ENCODE results near the gene SPACA5. TPM values are rescaled to one million over a fixed set of nuclear protein-coding genes. Genes with fewer than 3 reads are reported as not detected.

SPACA5 gene
- total and polyA plus RNA-seq, 2 donors (not counting 3 experiments of a cell fraction or from before 2014, with no cell fraction given), result not detected

DNA sequence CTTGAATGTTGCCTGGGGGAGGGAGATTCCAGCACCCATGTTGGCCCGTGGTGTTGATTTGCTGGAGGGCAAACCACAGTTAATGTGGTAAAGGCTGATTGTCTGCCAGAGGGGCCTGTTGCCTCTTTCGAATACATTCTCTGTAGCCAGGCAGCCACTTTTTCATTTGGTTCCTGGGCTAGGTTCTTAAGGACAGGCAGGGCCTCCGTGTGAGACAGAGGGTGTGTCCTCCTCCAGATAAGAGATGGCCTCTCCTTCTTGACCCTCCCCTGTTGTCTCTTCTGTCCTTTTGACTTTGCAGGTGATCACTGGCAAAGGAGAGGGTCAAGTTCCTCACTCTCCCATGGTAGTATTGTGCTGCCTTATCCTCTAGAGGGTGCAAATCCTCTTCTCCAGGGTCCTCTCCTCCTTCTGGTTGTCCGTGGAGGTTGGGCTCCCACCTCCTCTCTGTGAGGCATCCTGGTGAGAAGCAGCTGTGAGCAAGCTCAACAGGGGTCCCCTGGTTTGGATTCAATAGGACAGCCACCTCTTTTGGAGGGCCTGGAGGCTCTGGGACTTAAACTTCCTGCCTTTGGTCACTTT is 47.9 kb upstream of the SPACA5 start:
- no TSS peak for BruUV-seq (replicated peaks)
- Histone ChIP-seq H3K27me3 (ENCODE audit: control insufficient read depth in 2 of 2, insufficient read depth in 2 of 2, low read length in 2 of 2) (no peaks in the 10 kb centered on the region), H3K4me3 (replicated peaks in 1 of 3; ENCODE audit: insufficient read depth in 1 of 3, low read depth in 1 of 3, low read length in 3 of 3) (no peak overlapping the region), H3K9me3 (replicated peaks; ENCODE audit: control insufficient read depth, insufficient read depth, low read length) (no peaks in the 10 kb centered on the region), H3K9me1 (replicated peaks; ENCODE audit: control insufficient read depth, extremely low read depth, insufficient read depth, low read length) (no peaks in the 10 kb centered on the region), H4K20me1 (replicated peaks; ENCODE audit: control insufficient read depth, extremely low read depth, insufficient read depth, low read length) (no peaks in the 10 kb centered on the region), H2AFZ (ENCODE audit: low read depth, low read length) (no peak overlapping the region), H3K9ac (replicated peaks; ENCODE audit: extremely low read depth, insufficient read depth, low read length) (no peak overlapping the region), H3K79me2 (ENCODE audit: control insufficient read depth, insufficient read depth, low read length) (no peaks in the 10 kb centered on the region), H3K4me2 (ENCODE audit: insufficient read depth, low read length) (no peak overlapping the region), H3K36me3 (ENCODE audit: control insufficient read depth in 2 of 2, extremely low read depth in 1 of 2, insufficient read depth in 2 of 2, low read length in 2 of 2) (no peaks in the 10 kb centered on the region), H3K27ac (ENCODE audit: insufficient read depth, low read depth, low read length) (no peak overlapping the region), H3K4me1 (ENCODE audit: control insufficient read depth, extremely low read depth, insufficient read depth, low read length) (no peaks in the 10 kb centered on the region)
- TF ChIP-seq POLR2AphosphoS5 (IDR thresholded peaks at IDR 0.05; ENCODE audit: insufficient read depth, low read depth, low read length) (no peak), MAX (IDR thresholded peaks at IDR 0.05; ENCODE audit: insufficient read depth, insufficient read length) (no peak), MYC (IDR thresholded peaks at IDR 0.05; ENCODE audit: low read depth, low read length) (no peak), EZH2 (IDR thresholded peaks at IDR 0.05; ENCODE audit: borderline replicate concordance, low read depth, low read length, severe bottlenecking) (no peak), POLR2A (IDR thresholded peaks at IDR 0.05; ENCODE audit: low read depth, low read length) (no peak)
- TF ChIP-seq, protein P1, sequence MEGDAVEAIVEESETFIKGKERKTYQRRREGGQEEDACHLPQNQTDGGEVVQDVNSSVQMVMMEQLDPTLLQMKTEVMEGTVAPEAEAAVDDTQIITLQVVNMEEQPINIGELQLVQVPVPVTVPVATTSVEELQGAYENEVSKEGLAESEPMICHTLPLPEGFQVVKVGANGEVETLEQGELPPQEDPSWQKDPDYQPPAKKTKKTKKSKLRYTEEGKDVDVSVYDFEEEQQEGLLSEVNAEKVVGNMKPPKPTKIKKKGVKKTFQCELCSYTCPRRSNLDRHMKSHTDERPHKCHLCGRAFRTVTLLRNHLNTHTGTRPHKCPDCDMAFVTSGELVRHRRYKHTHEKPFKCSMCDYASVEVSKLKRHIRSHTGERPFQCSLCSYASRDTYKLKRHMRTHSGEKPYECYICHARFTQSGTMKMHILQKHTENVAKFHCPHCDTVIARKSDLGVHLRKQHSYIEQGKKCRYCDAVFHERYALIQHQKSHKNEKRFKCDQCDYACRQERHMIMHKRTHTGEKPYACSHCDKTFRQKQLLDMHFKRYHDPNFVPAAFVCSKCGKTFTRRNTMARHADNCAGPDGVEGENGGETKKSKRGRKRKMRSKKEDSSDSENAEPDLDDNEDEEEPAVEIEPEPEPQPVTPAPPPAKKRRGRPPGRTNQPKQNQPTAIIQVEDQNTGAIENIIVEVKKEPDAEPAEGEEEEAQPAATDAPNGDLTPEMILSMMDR (IDR thresholded peaks at IDR 0.05; ENCODE audit: extremely low read depth in 1 of 2, insufficient read depth in 1 of 2, low read depth in 1 of 2, low read length in 2 of 2), result peak in 1 of 2 donors; percentile 32
- peak; percentile 44 for FAIRE-seq
- dilution Hi-C loops (cut with MboI; ENCODE audit: extremely low pct_ligation_motif_present, low sequenced_read_pairs) (no loop called here), intact Hi-C loops (cut with micrococcal nuclease) (loop anchor here (1.0 kb wide), 1 partner anchor 67 kb away; no protein-coding TSS in a partner anchor)
- DNase-seq (ENCODE audit: low read depth, low spot score), result peak; percentile 5
- ChIA-PET POLR2A (no interaction called here), CTCF (interaction anchor here (0.6 kb wide), 1 partner anchor 62 kb away, joined by 3 read pairs; no protein-coding TSS in a partner anchor)
